ENCODE data around the gene OXER1. TPM values are rescaled to one million over a fixed set of nuclear protein-coding genes. Genes with fewer than 3 reads are reported as not detected.
A peak's percentile ranks its signal among the peaks of the same experiment; 100 is the strongest.

Gene OXER1
- total and polyA plus RNA-seq, 9 donors, result 0.37 to 7.8 (median 5.8) TPM

DNA sequence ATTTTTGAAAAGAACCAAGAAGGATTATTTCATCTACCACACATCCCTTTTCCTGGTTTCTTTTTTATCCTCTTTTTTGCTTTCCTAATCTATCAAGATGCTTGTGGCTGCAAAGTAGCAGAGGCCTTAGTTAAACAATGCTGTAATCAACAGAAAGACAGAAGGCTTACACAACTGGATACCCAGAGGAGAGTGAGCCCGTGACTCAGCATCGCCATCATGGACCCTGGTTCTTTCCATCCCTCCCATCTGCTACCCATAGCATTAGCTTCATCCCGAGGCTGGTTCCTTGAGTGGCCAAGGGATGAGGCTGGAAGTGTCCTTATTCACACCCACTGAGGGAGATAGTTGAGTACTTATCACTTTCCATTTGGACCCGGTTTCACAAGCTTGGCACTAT lies 35.9 kb upstream of the OXER1 start:
- peaks cover 9% of the 10 kb centered on the region for H3K4me1 ChIP-seq (ENCODE audit: insufficient read depth)
- TF ChIP-seq, protein P1, sequence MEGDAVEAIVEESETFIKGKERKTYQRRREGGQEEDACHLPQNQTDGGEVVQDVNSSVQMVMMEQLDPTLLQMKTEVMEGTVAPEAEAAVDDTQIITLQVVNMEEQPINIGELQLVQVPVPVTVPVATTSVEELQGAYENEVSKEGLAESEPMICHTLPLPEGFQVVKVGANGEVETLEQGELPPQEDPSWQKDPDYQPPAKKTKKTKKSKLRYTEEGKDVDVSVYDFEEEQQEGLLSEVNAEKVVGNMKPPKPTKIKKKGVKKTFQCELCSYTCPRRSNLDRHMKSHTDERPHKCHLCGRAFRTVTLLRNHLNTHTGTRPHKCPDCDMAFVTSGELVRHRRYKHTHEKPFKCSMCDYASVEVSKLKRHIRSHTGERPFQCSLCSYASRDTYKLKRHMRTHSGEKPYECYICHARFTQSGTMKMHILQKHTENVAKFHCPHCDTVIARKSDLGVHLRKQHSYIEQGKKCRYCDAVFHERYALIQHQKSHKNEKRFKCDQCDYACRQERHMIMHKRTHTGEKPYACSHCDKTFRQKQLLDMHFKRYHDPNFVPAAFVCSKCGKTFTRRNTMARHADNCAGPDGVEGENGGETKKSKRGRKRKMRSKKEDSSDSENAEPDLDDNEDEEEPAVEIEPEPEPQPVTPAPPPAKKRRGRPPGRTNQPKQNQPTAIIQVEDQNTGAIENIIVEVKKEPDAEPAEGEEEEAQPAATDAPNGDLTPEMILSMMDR (IDR thresholded peaks at IDR 0.05), result no peak
- TF ChIP-seq EP300 (IDR thresholded peaks at IDR 0.05), result no peak
- no peak for TF ChIP-seq POLR2A (IDR thresholded peaks at IDR 0.05)
- H3K27me3 ChIP-seq, result no peaks in the 10 kb centered on the region
- DNase-seq, result no peak
- no peak overlapping the region for H3K4me3 ChIP-seq
- 73 to 86% (median 82%) methylated on average over 4 of the region's 4 CpGs for WGBS, 3 donors
- intact Hi-C loops (cut with DNase I), result no loop called here
- H3K27ac ChIP-seq, result no peak overlapping the region
- no peaks in the 10 kb centered on the region for H3K36me3 ChIP-seq
- no peaks in the 10 kb centered on the region for H3K9me3 ChIP-seq

DNA sequence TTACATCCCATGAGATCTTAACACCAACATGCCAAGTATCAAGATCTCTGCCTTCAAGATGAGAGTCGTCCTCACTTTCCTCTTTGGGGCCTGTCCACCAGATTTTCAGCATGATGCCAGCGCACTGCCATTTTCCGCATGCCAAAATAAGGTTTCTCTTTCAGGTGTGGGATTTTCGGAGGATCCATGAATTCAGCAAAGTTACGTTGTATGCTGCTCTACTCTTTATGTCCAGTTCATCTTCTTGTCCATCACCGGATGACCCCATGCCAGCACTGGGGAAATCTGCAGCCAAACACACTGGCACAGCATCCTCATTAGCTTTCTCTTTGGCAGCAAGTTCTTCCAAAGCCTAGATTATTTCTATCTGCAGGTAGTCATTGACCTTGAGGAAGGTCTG lies 33.3 kb upstream of the OXER1 start:
- H3K36me3 ChIP-seq, result no peaks in the 10 kb centered on the region
- H3K27ac ChIP-seq, result no peak overlapping the region
- peaks cover 14% of the 10 kb centered on the region for H3K4me1 ChIP-seq (ENCODE audit: insufficient read depth)
- peak in 1 of 5 donors; percentile 8 for DNase-seq
- intact Hi-C loops (cut with DNase I), result no loop called here
- no peaks in the 10 kb centered on the region for H3K27me3 ChIP-seq
- TF ChIP-seq, protein P1 (IDR thresholded peaks at IDR 0.05), result no peak
- WGBS, 3 donors, result 79 to 86% (median 84%) methylated on average over 6 of the region's 6 CpGs
- H3K4me3 ChIP-seq, result no peak overlapping the region
- H3K9me3 ChIP-seq, result no peaks in the 10 kb centered on the region

DNA sequence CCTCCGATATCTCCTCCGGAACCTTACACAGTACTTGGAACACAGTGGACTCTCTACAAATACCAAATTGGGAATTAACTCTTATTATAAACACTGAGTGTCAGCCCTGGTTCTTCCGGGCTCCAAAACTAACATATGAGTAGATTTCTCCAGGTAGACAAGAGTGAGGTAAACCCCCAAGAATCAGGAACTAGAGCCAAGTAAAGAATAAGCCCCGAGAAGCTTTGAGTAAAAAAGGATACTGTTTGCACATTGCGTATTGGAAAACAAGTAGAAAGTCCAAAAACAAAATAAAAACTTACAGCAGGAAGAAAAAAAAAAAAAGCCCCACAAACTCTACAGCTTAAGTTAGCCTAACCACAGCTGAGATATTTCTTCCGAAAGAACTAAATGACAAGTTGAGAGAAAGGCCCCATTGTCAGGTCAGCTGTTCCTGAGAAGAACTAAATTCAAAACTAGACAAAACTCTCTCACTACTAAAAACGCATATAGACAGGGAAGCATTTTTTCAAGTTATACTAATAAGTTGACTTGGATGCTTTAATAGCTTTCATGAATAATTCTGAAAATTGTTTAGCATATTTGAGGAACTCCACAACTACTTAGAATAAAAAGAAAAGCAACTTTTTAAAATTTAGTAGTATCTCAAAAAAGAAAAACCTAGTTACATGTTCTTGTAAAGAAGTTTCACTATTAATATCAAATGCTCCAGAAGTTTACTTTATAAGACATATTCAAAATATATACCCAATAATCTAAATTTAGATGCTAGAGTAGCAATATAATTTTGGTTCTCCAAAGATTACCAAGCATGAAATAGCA lies 32.7 kb upstream of the OXER1 start:
- no peak overlapping the region for H3K4me3 ChIP-seq
- peaks cover 17% of the 10 kb centered on the region for H3K4me1 ChIP-seq (ENCODE audit: insufficient read depth)
- TF ChIP-seq, protein P1 (IDR thresholded peaks at IDR 0.05), result no peak
- no peak for TF ChIP-seq POLR2A (IDR thresholded peaks at IDR 0.05)
- TF ChIP-seq EP300 (IDR thresholded peaks at IDR 0.05), result no peak
- intact Hi-C loops (cut with DNase I), result no loop called here
- DNase-seq, result no peak
- 21 to 35% (median 30%) methylated on average over 7 of the region's 7 CpGs for WGBS, 3 donors
- H3K27ac ChIP-seq, result peak overlapping the region; percentile 28 to 97
- no peaks in the 10 kb centered on the region for H3K9me3 ChIP-seq
- no peaks in the 10 kb centered on the region for H3K27me3 ChIP-seq
- no peaks in the 10 kb centered on the region for H3K36me3 ChIP-seq

DNA sequence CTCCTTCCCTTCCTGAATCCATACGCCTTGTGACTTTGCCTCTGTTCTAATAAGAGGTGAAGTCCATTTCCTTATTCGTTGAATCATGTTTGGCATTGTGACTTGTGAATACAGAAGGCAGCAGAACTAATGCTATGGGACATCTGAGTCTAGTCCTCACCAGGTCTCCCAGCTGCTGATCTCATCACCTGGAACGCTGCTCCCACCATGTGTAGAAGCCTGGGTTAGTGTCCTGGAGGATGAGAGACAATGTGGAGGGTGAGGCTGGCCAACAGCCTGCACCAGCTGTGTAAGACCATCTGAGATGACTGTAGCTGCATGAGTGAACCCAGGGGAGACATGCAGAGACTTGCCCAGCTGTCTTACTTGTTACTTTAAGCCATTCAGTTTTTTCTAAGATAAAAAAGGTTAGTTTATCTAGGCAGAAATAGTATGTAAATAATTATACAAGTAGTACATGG lies 31.9 kb upstream of the OXER1 start:
- DNase-seq, result peak in 1 of 5 donors; percentile 36
- Histone ChIP-seq H3K27me3 (no peaks in the 10 kb centered on the region), H3K36me3 (no peaks in the 10 kb centered on the region), H3K4me1 (ENCODE audit: insufficient read depth) (peaks cover 14% of the 10 kb centered on the region), H3K27ac (peak overlapping the region; percentile 28 to 97), H3K9me3 (no peaks in the 10 kb centered on the region), H3K4me3 (no peak overlapping the region)
- TF ChIP-seq EP300 (IDR thresholded peaks at IDR 0.05), result no peak
- TF ChIP-seq, protein P1 (IDR thresholded peaks at IDR 0.05), result no peak
- 35 to 73% (median 66%) methylated on average over 3 of the region's 3 CpGs for WGBS, 3 donors
- intact Hi-C loops (cut with DNase I), result no loop called here
